IPS DF 4.7 (cell line): ENCODE results near the gene HACD1.

Source experiments
- DNase-seq: peaks from one replicate; pipeline ENCODE4 v3.0.0-alpha.2; 2013; ENCODE audit warnings: low spot score; ENCODE audit errors: extremely low read depth

The HACD1 gene

DNA sequence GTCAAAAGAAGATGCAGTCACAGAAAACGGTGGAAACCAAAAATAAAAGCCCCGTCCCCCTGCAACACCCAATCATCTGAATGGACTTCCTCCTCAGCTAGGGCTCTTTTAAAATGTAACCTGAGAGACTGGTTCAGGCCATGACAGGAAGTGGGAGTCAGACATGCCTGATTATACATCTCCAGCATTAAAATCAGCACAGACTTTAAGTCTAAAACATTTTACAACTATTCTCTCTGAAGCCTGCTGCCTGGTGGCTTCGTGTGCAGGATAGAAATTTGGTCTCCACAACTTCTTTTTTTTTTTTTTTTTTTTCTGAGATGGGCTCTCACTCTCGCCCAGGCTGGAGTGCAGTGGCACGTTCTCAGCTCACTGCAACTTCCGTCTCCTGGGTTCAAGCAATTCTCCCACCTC lies 30.3 kb downstream of the HACD1 start:
- DNase-seq = no peak

GRCh38 chr10:17585016-17585415 lies 32.2 kb downstream of the HACD1 start:
- no peak for DNase-seq

DNA sequence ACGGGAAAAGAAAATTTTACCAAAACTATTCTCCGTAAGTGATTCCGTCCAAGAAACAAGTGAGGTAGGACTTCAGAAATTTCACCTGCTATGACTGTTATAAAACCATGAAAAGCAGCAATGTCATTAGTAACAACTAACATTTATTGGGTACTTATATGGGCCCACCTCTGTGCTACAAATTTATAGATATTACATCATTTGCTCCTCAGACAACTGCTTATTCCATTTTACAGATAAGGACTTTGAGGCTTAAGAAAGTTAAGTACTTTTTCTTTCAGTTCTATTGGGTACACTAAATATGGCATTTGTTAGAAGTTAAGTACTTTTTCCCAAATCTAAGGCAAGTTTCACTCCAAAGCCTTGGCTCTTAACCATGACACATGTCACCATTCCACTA lies 36.3 kb downstream of the HACD1 start:
- no peak for DNase-seq

GRCh38 chr10:17578603-17579002 lies 38.6 kb downstream of the HACD1 start:
- no peak for DNase-seq

DNA sequence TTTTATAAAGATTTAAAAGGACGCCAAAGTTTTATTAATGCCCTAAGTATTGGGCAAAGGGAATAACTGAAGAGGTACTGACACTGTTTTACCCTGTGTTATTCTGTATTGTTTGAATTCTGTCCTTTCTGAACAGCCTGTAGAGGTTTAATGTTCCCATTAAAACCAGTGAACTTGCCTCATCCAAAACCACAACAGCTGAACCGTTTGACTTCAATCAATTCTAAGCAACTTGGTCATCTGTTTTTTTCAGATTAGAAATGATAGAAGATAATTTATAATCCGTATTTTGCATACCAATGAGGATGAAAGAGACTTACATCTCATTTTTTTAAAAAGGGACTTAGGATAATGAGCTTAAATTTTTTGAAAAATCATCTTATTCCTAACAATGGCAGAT lies 40.4 kb downstream of the HACD1 start:
- DNase-seq = no peak

DNA sequence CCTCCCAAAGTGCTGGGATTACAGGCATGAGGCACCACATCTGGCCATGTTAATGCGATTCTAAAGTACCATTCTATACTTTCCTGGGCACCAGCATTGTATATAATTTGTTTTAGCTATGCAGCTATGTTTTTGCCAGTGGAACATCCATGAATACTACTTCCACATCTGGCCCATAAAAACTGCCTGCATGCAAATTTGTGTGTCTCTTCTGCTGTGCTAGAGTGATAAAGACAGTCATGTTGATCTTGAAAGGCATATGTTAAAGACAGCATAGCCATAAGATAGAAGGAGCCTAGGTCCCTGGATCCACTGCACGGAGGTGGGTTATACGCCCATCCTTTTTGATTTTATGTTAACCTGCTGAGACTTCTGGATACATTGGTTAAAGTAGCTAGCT lies 52.3 kb downstream of the HACD1 start:
- no peak for DNase-seq

DNA sequence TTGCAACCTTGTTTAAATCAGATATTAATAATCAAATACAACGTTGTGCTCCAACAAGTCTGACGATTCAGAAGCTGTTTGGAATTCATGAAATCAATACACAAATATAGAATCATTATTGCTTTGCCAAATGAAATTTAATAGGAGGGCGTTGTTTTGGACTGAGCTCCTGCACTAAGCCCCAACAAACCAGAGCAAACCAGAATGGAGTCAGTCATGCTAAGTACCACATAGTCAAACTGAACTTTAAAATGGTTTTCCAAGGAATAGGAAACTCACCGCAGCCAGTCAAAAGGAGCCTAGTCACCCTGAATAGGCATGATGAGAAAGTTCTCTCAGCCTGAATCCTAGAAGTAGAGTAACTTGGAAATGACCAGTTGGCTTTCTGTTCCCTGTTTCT lies 53.7 kb downstream of the HACD1 start:
- no peak for DNase-seq

DNA sequence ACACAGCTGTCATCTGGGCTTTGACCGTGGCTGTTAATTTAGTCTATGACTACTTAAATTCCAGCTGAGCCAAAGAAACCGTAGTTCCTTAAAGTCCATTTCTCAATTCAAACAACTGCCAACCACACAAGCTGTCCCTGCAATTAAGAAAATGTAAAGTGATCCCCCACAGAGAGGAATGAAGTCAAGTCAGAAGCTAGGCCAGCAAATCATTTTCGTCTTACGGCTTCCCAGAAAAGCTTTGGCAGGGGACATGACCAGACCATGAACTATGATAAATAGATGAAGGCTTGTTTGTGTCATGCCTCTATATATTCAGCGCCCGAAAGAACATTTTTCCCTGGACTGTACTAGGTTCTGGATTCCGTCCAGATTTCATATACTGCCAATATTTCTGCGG lies 54.6 kb downstream of the HACD1 start:
- DNase-seq = no peak

DNA sequence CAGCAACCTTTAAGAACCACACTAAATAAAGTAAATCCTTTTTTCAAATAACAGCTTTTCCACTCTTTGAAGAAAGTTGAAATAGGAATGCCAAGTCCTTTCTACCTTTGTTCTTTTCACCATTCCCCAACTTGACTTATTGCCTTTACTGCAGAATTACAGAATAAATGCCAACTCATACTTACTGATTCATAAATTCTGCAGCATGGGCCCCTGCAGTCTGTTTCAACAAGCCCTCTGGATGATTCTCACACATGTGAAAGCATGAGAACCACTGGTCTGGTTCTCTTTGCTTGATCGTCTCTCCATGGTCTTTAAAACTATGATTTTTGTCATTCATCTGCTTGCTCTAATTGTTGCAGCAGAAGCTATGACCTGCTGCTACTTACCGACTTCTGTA lies 56.1 kb downstream of the HACD1 start:
- DNase-seq = no peak

DNA sequence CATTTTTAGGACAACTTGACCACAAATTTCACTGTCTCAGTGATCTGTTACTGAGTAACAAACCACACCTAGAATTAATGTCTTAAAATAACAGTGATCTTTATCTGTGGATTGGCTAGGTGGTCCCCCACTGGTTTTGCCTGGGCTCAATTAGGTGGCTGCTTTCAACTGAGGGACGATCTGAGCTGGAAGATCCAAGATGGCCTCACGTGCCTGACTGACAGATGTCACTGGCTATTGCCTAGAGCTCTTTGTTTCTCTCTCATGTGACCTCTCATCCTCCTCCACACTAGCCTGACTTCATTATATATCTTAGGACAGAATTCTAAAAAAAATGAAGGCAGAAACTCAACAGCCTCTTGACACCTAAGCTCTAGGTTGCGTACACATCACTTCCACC lies 59.7 kb downstream of the HACD1 start:
- DNase-seq = no peak

DNA sequence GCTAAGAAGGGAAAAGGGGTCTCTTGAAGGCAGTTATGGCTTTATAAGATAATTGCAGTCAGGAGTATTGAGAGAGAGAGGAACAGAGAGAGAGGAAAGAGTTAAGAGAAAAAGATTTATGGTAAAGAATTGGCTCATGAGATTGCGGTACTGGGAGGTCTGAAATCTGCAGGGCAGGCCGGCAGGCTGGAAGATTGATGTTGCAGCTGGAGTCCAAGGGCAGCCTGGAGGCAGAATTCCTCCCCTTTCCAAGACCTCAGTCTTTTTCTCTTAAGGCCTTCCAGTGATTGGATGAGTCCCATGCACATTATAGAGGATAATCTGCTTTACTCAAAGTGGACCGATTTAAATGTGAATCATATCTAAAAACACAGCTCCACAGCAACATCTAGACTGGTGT lies 68.4 kb downstream of the HACD1 start:
- no peak for DNase-seq

DNA sequence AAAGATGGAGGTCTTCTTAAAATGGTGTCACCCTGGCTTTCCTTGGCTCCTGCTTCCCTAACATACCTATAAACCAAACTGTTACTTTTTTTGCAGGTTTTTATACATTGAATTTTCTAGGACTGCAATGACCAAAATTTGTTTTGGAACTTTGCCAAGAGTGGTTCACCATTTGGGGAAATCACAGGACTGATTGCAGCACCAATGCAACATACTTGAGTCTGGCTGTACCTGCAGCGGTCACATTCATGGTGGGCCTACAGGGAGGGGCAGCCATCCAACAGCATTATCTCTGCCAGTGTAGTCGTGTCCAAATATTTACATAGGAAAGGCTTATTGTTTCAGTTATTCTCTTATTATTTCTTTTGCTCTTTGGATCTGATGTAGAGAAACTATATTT lies 69.0 kb downstream of the HACD1 start:
- DNase-seq = no peak

DNA sequence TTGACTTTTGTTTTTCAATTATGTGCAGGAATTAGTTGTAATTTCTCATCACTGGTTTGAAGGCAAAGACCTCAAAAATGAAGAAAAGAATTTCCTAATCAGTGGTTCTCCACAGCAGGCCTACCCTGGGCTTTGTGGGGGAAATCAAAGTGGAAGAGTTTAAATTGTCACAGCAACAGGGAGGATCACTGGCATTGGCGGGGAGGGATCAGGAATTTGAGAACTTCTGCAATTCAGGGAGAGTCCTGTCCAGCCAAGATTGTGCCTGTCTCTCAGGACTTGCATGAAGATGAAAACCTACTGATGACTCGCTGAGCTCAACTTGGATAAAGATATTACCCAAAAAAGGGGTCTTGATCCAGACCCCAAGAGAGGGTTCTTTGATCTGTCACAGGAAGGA lies 70.1 kb downstream of the HACD1 start:
- DNase-seq = no peak

- no peak for DNase-seq
These were observed 72.7 kb downstream of the HACD1 start for GRCh38 chr10:17544465-17544864.
